Measurements from ENCODE around the gene UBE2F. TPM values are rescaled to one million over a fixed set of nuclear protein-coding genes. Genes with fewer than 3 reads are reported as not detected.

Gene UBE2F
- total RNA-seq, 1 experiment from 2014 or later, result 44.9 TPM

GRCh38 chr2:238085899-238086298, 119.1 kb downstream of the UBE2F start:
- no peak for TF ChIP-seq TCF7L2 (IDR thresholded peaks at IDR 0.05; ENCODE audit: low read depth, low read length)
- no peak for TF ChIP-seq POLR2AphosphoS5 (IDR thresholded peaks at IDR 0.05; ENCODE audit: low read depth, low read length)
- no peak for TF ChIP-seq SIN3A (IDR thresholded peaks at IDR 0.05; ENCODE audit: borderline replicate concordance, insufficient read depth, low read depth, low read length)
- TF ChIP-seq, protein P1, sequence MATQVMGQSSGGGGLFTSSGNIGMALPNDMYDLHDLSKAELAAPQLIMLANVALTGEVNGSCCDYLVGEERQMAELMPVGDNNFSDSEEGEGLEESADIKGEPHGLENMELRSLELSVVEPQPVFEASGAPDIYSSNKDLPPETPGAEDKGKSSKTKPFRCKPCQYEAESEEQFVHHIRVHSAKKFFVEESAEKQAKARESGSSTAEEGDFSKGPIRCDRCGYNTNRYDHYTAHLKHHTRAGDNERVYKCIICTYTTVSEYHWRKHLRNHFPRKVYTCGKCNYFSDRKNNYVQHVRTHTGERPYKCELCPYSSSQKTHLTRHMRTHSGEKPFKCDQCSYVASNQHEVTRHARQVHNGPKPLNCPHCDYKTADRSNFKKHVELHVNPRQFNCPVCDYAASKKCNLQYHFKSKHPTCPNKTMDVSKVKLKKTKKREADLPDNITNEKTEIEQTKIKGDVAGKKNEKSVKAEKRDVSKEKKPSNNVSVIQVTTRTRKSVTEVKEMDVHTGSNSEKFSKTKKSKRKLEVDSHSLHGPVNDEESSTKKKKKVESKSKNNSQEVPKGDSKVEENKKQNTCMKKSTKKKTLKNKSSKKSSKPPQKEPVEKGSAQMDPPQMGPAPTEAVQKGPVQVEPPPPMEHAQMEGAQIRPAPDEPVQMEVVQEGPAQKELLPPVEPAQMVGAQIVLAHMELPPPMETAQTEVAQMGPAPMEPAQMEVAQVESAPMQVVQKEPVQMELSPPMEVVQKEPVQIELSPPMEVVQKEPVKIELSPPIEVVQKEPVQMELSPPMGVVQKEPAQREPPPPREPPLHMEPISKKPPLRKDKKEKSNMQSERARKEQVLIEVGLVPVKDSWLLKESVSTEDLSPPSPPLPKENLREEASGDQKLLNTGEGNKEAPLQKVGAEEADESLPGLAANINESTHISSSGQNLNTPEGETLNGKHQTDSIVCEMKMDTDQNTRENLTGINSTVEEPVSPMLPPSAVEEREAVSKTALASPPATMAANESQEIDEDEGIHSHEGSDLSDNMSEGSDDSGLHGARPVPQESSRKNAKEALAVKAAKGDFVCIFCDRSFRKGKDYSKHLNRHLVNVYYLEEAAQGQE (IDR thresholded peaks at IDR 0.05; ENCODE audit: insufficient read depth in 1 of 2, low read depth in 2 of 2, low read length in 1 of 2), result no peak
- TF ChIP-seq, protein P2, sequence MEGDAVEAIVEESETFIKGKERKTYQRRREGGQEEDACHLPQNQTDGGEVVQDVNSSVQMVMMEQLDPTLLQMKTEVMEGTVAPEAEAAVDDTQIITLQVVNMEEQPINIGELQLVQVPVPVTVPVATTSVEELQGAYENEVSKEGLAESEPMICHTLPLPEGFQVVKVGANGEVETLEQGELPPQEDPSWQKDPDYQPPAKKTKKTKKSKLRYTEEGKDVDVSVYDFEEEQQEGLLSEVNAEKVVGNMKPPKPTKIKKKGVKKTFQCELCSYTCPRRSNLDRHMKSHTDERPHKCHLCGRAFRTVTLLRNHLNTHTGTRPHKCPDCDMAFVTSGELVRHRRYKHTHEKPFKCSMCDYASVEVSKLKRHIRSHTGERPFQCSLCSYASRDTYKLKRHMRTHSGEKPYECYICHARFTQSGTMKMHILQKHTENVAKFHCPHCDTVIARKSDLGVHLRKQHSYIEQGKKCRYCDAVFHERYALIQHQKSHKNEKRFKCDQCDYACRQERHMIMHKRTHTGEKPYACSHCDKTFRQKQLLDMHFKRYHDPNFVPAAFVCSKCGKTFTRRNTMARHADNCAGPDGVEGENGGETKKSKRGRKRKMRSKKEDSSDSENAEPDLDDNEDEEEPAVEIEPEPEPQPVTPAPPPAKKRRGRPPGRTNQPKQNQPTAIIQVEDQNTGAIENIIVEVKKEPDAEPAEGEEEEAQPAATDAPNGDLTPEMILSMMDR (IDR thresholded peaks at IDR 0.05), result no peak
- no TSS peak for BruUV-seq (replicated peaks)
- intact Hi-C loops (cut with micrococcal nuclease; ENCODE audit: unreplicated experiment), result no loop called here
- no peak for ATAC-seq
- Histone ChIP-seq H3K27me3 (ENCODE audit: control insufficient read depth, insufficient read depth, low read length) (no peaks in the 10 kb centered on the region), H3K9me3 (ENCODE audit: control insufficient read depth, insufficient read depth, low read depth, low read length) (no peaks in the 10 kb centered on the region), H3K36me3 (ENCODE audit: control insufficient read depth, insufficient read depth, low read length) (no peaks in the 10 kb centered on the region), H3K4me1 (ENCODE audit: control insufficient read depth, insufficient read depth, low read length) (no peaks in the 10 kb centered on the region), H3K4me3 (ENCODE audit: low read depth in 2 of 2, low read length in 2 of 2) (no peak overlapping the region), H3K27ac (ENCODE audit: low read length) (no peak overlapping the region)
- no peak for DNase-seq (ENCODE audit: low read depth, low spot score)
- CTCF ChIA-PET, result no interaction called here
- POLR2A ChIA-PET, result interaction anchor here (0.7 kb wide), 1 partner anchor 147 kb away, joined by 4 read pairs; no protein-coding TSS in a partner anchor
- in situ Hi-C loops (cut with HindIII; ENCODE audit: low pct_unique_long_range_greater_than_20kb, low sequenced_read_pairs), result no loop called here

GRCh38 chr2:238087211-238087610, 120.4 kb downstream of the UBE2F start:
- Histone ChIP-seq H3K36me3 (ENCODE audit: control insufficient read depth, insufficient read depth, low read length) (no peaks in the 10 kb centered on the region), H3K9me3 (ENCODE audit: control insufficient read depth, insufficient read depth, low read depth, low read length) (no peaks in the 10 kb centered on the region), H3K27ac (ENCODE audit: low read length) (no peak overlapping the region), H3K4me1 (ENCODE audit: control insufficient read depth, insufficient read depth, low read length) (no peaks in the 10 kb centered on the region), H3K4me3 (ENCODE audit: low read depth in 2 of 2, low read length in 2 of 2) (no peak overlapping the region), H3K27me3 (ENCODE audit: control insufficient read depth, insufficient read depth, low read length) (no peaks in the 10 kb centered on the region)
- intact Hi-C loops (cut with micrococcal nuclease; ENCODE audit: unreplicated experiment) (no loop called here), in situ Hi-C loops (cut with HindIII; ENCODE audit: low pct_unique_long_range_greater_than_20kb, low sequenced_read_pairs) (no loop called here)
- TF ChIP-seq POLR2AphosphoS5 (IDR thresholded peaks at IDR 0.05; ENCODE audit: low read depth, low read length), result no peak
- no peak for TF ChIP-seq SIN3A (IDR thresholded peaks at IDR 0.05; ENCODE audit: borderline replicate concordance, insufficient read depth, low read depth, low read length)
- TF ChIP-seq, protein P2 (IDR thresholded peaks at IDR 0.05), result no peak
- ATAC-seq, result no peak
- POLR2A ChIA-PET, result no interaction called here
- BruUV-seq (replicated peaks), result no TSS peak
- no peak for DNase-seq (ENCODE audit: low read depth, low spot score)
- CTCF ChIA-PET, result interaction anchor here (0.6 kb wide), 1 partner anchor 9 kb away, joined by 8 read pairs; no protein-coding TSS in a partner anchor
